Activated CD4-positive, alpha-beta T cell treated with anti-CD3 and anti-CD28 coated beads, Interleukin-2, Interleukin-4, amounts not matched to agents 100 ng/mL and 50 ng/mL, durations not matched to agents 16 hours and 8 hours (primary cell): ENCODE data around the gene NOTCH1.
"Not testable (repeated sequence)": the region's sequence is repeated elsewhere in the genome, so short reads cannot be mapped to it uniquely, and the experiment has no call there.

Source experiments
- DNase-seq: peaks from one replicate; pipeline ENCODE4 v3.0.0-alpha.2; 2020; ENCODE audit warnings: low spot score

Gene NOTCH1

DNA sequence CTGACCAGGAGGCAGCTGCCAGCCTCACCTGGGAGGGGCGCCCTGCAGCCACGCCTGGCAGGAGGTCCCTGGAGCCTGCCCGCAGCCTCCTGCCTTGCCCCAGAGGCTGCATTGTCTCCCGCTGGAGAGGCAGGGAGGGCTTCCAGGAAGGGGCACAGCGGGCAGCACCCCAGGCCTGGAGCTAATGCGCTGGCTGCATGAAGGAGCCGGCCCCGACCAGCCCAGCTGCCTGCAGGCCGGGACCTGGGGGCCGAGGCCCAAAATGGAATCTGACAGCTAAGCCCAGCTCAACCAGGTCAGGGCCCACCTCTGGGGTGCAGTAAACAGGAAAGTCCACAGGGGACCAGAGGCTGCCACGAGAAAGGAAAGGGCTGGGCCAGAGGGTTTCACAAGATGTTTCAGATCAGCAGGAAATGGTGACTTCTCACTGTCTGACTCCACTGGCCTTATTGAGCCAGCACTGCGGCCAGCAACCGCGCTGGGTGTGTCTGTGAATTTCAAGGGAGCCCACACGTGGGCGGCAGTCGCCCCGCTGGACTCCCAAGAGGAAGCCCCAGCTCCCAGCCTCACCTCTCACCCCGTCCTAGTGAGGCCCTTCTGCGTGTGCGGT lies 18.6 kb upstream of the NOTCH1 start:
- DNase-seq = no peak

DNA sequence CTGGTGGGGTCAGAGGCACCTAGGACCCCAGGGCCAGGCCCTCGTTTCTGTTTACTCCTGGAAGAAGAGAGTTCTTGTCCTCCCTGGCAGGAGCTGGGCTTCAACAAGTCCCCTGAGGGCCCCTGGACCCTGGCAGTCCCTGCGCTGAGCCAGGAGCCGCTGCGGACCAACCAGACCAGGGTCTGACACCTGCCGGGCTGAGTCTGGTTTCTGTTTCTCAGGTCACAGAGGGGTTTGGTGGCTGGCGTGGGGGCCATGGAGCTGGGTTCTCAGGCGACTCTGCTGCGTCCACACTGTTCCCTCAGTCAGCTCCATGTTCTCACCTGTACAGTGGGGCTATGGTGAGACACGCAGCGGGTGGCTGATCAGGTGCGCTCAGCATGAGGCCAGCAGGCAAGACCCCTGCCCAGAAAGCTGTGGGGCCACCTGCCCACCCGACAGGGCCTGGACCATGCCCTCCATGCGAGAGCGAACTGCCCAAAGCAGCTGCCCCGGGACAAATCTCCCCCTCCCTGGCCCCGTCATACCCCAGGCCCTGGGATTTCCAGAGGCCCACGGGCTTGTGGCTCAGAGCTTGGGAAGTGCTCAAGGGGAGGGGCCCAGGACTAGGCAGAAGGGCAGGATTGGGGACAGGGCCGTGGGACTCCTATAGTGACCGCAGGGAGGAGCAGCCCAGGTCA lies 17.9 kb upstream of the NOTCH1 start:
- no peak for DNase-seq

DNA sequence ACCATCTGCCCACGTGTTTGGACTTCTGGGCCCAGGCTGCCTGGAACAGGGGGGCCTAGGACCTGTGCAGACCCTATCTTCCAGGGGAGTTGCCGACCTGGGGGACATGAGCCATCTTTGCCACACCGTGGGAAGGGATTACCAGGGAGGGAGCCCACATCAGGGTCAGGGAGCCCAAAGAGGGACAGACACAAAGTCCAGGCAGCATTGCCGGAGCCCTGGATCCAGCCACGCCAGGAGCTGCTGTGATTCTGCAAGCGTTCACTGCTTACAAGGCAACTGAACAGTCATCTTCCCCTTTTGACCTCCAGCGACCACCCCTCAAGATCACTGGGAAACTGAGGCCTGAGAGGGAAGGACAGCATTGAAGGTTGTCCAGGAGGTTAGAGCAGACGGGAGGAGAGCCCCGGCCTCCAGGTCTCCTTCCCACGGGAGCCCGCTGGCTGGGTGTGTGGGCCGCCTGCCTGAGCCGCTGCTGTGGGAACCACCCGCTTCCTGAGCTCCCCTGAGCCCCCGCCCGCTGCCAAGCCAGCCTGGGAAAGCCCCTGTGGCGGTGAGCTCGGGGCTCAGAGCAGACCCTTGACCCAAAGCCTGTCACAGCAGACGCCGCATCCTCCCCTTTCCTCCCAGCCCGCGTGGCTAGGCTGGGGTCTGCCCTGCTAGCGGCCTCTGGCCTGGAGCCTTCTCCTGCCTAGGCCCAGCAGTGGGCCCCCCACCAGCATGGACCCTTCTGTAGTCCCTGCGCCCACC lies 17.1 kb upstream of the NOTCH1 start:
- DNase-seq = no peak

DNA sequence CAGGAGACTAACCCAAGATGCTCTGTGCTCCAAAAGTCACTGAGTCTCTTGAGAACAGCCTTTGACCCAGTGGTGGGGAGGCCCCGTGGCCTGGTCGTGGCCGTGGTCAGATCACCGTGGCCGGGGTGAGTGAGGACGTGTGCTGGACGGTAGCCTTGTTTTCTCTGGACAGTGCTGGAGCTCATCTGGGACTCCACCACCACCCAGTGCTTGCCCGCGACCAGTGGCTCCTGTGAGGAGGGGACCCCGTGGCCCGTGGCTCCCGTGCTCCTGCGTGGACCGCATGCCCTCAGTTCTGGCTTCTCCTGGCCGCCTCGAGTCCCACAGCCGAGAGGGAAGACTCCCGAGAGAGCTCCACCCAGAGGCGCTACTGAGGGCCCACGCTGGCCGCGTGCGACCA lies 15.9 kb upstream of the NOTCH1 start:
- DNase-seq = no peak

DNA sequence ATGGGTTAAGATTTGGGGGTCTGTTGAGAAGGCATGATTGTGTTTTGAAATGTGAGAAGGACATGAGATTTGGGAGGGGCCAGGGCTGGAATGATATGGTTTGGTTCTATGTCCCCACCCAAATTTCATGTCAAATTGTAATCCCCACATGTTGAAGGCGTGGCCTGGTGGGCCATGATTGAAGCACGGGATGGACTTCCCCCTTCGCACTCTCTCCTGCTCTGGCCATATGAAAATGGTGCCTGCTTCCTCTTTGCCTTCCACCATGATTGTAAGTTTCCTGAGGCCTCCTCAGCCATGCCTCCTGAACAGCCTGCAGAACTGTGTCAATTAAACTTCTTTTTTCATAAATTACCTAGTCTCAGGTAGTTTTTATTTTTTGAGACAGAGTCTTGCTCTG lies 14.7 kb upstream of the NOTCH1 start:
- DNase-seq = no peak

DNA sequence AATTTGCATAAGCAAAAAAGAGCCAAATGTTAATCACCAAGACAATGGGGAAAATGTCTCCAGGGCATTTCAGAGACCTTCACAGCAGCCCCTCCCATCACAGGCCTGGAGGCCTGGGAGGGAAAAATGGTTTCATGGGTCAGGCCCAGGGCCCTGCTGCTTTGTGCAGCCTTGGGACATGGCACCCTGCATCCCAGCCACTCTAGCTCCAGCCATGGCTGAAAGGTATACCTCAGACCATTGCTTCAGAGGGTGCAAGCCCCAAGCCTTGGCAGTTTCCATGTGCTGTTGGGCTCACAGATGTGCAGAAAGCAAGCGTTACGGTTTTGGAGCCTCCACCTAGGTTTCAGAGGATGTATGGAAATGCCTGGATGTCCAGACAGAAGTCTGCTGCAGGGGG lies 13.5 kb upstream of the NOTCH1 start:
- not testable (repeated sequence) for DNase-seq

DNA sequence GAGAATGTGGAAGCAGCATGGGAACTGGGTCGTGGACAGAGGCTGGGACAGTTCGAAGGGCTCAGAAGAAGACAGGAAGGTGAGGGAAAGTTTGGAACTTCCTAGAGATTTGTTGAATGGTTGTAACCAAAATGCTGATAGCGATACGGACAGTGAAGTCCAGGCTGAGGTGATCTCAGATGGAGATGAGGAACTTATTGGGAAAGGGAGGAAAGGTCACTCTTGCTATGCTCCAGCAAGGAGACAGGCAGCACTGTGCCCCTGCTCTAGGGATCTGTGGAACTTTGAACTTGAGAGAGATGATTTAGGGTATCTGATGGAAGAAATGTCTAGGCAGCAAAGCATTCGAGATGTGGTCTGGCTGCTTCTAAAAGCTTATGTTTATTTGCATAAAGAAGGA lies 13.0 kb upstream of the NOTCH1 start:
- DNase-seq = not testable (repeated sequence)

DNA sequence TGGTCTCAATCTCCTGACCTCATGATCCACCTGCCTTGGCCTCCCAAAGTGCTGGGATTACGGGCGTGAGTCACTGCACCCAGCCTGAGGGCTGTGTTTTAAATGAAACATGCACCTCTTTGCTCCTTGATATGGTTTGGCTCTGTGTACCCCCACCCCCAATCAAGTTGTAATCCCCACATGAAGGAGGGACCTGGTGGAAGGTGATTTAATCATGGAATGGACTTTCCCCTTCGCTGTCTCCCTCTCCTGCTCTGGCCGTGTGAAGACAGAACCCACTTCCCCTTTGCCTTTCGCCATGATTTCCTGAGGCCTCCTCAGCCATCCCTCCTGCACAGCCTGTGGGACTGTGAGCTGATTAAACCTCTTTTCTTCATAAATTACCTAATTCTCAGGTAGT lies 12.5 kb upstream of the NOTCH1 start:
- DNase-seq = no peak

DNA sequence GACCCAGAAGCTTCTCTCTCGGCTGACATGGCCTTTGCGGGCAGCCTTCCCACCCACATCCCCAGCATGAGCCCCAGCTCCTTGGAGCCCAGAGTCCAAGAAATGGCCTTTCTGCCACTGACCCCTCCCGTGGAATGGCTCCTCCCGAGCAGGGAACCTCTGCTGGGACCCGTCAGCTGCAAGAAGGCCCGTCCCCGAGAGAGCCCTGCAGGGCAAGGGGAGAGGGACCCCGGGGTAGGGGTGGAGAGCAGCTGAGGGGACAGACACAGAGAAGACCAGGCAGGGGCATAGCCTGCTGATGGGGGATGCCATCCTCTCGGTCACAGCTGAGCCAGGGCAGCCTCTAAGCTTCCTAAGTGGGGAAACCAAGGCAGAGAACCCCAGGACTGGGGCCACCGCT lies 11.2 kb upstream of the NOTCH1 start:
- no peak for DNase-seq

DNA sequence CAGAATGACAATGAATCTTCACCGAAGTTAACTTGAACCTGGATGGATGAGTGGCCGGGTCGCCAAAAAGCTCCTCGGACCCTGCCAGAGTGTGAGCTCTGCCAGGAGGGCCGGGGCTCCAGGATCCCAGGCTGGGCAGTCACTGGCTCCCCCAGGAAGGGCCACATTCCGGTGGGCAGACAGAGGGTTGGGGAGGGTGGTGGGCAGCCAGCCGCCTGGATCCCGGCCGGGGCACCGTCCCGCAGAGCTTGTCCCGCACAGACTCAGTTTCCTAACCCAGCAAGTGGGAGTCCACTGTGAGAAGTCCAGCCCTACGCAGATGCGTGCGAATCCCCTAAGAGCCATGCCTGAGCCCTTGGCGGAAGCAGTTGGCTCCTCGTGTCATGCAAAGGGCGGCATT lies 10.3 kb upstream of the NOTCH1 start:
- DNase-seq = no peak

DNA sequence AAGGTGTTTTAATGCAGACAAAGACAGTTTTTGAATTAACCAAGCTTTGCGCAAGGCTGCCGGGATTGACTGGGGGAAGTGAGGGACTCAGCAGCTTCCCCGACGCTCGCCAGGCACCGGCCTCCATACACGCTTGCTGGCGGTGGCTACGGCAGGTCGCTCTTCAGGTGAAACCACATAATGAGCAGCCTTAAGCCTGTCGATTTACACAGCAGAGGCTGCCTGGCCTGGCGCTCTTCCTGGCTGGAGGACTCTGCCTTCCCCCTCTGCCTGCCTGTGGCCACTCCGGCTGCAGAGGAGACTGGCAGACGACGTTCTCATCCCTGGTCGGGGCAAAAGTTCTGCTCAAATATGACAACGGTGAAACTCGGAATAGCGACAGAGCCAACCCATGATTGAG lies 9.0 kb upstream of the NOTCH1 start:
- no peak for DNase-seq

DNA sequence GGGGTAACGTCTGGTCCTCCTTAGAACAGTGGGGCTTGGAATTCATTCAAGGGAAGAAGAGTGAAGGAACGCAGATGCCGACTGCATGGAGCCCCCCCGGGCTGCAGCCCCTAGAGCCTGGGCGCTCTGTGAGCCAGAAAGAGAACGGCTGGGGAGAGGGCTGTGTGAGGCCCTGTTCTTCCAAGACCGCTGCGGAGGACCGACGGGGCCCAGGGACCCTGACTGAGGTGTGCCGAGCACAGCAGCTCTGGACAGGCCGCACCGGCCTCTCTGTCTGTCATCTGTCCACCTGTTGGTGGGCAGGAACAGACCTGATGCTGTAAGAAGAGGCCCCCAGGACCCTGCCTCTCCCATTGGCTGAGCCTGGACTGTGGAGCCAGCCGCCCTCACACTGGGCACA lies 7.7 kb upstream of the NOTCH1 start:
- no peak for DNase-seq

DNA sequence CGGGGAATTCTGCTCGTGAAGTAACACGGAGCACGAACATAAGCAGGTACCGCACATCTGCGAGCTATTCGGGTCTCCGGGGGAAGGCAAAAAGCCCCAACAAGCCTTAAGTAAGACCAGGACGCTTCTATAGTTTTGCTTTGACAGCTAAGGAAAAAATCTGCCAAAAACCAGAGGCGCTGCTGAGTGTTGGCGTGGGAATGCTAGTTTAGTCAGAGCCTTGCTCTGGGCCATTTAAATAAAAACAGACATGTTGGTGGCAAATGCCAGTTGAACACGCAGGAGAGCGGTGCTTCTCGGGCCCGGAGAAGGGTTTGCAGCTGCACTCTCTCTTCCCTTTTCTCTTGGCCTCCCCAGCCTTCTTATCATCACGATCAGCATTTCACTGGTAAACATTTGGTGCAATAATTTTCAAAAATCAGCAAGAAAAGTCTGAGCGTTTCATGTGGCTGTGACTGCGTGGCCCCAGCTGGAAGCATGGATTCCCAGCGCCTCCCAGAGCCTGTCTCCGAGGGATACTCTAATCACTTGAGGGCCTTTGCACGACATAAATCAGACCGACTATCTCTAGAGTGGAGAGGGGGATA lies 6.4 kb upstream of the NOTCH1 start:
- DNase-seq = no peak

DNA sequence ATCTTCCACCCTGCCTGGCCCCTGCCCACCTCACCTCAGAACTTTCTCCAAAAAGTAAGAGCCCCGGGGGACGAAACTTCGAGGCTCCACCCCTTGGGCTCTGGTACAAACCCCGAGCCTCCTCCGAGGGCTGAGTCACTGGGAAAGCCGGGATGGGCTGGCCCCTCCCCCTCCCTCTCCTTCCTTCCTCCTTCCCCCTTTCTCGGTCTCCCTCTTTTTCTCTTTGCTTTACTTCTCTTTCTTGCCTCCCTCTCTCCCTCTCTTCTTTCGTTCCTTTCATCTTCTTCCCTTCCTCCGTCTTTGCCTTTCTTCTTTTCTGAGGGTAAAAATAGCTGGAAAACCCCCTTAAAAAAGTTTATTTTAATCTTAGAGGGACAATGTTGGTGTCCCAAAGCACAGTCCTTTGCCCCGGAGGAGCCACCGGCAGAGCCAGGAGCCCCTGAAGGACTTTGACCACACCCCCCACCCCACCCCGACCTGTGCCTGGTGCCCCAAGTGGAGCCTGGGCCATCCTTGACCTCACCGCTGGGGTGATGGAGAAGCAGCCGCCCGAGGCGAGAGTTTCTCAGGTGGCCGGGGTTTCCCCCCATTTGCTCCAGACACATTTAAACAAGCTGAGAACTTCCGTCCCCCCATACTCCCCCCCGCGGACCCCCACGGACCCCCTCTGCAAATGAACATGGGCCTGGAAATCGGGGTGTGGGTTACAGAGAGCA lies 5.7 kb upstream of the NOTCH1 start:
- DNase-seq = no peak

DNA sequence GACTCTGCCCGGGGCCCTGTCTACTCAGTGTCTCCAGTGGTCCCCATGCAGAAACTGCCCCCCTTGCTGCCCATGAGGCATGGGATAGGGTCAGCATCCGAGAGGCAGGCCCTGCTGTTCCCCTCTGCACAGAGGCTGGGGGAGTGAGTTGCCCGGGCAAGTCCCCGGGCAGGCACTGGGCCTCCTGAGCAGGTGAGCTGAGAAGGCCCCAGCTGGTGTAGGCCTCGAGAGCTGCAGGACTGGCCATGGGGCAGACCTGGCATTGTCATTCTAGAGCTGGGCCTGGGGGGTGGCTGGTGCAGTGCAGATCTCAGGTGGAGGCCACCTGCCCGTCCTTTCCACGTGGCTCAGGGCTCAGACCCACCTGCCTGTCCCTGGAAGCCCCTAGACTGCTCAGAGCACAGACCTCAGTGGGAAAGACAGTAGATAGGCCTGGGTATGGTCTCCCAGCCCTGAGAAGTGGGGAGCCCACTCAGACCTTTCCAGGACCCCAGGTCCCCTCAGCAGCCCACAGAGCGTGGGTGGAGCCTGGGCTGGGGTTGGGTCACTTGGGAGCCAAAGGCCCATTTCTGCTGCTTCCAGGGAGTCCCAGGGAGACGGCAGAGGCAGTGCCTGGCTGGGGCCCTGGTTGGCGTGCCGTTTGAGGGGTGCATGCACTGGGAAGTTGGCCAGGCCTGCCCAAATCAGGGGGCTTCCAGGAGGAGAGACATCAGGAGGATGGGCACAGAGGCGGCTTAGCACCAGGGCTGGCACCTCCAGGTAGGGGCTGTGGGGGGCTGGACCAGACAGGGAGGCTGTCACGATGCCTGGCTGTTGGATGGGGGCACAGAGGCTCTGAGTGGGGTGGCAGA lies 4.8 kb upstream of the NOTCH1 start:
- DNase-seq = no peak

DNA sequence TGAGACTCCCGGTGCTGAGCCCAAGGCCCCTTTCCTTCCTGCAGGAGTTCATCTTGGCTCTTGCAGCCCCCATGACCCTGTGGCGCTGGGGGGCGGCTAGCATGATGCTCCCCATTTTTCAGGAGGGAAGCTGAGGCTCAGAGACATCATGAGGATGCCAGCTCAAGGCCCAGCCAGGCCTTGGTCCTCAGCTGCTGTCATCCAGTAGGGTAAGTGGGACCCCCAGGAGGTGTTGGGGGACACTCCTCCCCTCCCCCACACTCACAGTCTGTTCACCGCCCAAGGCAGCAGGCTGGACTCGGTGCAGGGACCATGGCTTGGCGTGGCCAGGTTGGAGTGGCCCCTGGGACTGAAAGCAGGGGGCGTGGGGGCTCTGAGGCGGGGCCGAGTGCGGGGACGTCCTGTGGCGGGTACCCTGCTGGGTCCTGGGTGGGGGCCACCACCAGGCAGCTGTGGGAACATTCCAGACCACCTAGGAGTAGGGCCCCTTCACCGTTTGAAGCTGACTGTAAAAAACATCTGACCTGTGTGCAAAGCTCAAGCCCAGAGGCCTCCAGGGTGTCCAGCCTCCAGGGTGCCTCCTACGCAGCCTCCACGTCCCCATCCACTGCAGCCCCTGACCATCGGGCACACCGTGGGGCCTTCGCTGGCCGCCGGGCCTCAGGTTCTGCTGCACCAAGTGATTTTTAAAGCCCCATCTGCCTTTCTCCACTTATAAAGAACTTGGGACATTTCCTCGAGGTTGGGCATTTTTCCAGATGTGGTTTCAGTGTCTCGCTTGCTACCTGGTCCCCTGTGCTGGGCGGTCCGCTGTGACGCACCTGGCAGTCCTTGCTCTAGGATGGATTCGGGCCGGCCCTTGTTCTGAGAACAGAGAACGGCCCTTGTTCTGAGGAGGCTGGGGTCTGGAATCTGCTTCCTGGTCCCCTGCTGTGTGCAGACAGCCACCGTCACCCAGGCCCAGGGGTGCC lies 3.4 kb upstream of the NOTCH1 start:
- no peak for DNase-seq

DNA sequence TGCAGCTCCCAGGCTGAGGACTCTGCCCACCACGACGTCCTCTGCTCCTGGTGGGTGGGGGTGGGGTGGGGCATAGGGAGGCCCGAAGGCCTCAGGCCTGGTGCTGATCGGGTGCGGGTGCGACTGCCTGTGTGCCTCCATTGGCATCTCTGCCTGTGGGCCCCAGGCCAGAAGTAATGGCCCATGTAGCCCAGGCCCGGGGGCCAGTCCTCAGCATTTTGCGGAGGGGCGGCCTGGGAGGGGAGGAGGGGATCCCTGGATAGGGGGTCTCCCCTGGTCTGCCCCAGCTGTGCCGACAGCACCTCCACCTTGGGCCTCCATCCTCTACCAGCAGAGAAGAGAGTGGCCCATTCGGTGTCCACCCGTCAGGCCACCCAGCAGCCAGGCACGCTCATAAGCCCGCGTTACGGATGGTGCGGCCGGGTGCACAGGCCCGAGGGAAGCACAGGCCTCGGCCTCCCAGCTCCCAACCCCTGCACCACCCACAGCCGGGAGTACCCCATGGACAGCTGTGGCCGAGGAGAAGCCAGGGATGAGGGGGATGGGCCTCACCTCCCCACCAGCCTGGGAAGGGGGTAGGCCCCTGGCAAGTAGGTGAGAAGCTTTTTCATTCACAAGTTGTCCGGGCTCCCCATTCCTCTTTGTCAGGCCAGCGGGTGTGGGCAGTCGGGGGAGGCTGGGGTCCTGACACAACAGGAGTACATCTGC lies 1.8 kb upstream of the NOTCH1 start:
- no peak for DNase-seq

DNA sequence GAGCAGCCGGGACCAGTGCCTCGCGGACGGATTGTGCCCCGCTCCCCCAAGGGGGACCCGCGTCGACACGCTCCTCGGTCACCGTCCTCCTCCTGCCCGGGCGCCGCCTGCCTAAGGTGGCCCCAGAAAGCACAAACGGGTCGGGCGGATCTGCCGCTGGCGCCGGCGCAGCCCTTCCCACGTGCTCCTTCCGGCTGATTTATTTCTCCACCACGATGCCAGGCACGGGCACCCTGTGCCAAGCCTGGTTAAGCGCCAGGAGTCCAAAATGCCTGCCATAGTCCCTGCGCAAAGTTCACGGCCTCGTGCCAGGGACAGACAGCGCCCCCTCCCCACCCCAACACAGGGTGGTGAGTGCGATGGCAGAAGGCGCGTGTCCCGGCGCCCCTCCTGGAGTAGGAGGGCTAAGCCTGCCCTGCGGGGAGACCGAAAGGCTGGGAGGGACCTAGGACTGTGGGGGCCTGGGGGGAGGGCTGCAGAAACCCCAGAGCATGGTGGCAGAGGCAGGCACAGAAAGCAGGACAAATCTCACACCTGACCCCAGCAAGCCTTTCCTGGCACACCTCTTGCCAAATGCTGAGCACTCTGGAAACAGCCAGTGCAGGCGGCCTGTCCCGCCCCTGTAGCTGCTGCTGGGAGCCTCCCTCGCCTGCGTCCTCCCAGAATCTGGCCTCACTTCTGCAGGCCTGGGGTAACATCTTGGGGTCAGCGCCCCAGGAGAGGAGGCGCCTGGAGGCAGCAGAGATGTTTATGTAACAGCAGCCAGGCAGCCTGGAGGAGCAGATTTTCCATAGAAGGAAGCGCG lies 1.1 kb upstream of the NOTCH1 start:
- peak; percentile 63 for DNase-seq

DNA sequence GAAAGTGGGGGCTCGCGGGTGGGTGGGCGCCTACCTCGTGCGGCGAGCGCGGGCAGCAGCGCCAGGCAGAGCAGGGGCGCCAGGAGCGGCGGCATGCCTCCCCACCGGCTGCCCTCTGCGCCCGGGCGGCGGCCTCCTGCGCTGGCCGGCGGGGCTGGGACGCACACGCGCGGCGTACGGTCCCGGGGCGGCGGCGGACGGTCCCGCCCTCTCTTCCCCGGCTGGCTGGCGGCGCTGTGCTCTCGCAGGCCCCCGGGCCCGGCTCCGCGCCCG lies 220 bp downstream of the NOTCH1 start:
- DNase-seq = no peak
